Body of pancreas (tissue), 4 donors: ENCODE data around the gene CDC42EP1.

ENCODE experiments used
- CTCF ChIP-seq, 7 experiments: fragments of 450-650 bp in 4 of 7; fragments of 200-600 bp in 3 of 7; sonication (generic) in 3 of 7; IDR thresholded peaks; one replicate each; pipeline ENCODE4 v1.5.1; 2016 to 2019; ENCODE audit warnings: antibody characterized with exemption in 7 of 7
- POLR2A ChIP-seq, 3 donors: fragments of 450-650 bp; IDR thresholded peaks; one replicate each; pipeline ENCODE4 v1.6.1; 2016; ENCODE audit warnings: antibody characterized with exemption in 3 of 3, mild to moderate bottlenecking in 2 of 3

GRCh38 chr22:37538590-37539357, 21.5 kb upstream of the CDC42EP1 start:
- TF ChIP-seq CTCF (IDR thresholded peaks at IDR 0.05) (peak; percentile 92 to 100 (median 100)), POLR2A (IDR thresholded peaks at IDR 0.05) (peak in 1 of 3 donors; percentile 21)
